HuH-7 (cell line): ENCODE data around the gene BNC2.

Source experiments
- DNase-seq: peaks from one replicate; pipeline ENCODE4 v3.0.0; 2011; ENCODE audit warnings: low spot score

Gene BNC2

DNA sequence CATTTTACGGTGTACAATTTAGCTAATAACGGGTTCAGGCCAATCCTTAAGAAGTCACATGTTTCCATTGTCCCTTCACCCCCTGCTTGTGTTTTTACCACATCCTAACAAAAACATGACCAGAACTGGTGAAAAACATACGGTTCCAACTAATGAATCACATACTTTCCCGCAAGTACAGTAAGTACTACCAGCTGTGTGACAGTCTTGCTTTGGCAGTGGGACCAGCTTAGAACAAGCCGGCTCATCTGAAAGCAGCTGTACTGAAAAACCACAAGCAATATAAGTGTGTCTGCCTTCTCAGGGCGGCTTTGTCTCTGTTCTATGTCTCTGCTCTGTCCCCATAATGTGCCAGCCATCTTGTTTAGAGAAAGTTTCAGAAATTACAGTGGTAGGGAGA, 242.5 kb downstream of the BNC2 start:
- no peak for DNase-seq

DNA sequence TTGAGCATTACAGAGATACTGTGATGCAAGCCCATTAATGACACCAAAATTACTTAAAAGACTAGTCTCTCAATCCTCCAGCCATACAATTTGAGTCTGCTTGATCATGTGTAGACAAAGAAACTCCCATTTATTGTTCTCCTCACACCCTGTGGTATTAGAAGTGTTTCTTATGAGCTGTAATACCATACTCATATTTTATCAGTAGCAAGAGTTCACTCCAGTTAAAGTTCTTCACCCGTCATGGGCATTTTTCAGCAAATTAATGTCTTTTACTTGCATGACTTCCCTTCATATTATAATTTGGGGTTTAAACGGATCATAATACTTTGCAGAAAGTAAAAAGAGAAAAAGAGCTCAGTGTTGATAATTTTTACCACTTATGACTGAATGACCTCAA, 242.9 kb downstream of the BNC2 start:
- DNase-seq = no peak

DNA sequence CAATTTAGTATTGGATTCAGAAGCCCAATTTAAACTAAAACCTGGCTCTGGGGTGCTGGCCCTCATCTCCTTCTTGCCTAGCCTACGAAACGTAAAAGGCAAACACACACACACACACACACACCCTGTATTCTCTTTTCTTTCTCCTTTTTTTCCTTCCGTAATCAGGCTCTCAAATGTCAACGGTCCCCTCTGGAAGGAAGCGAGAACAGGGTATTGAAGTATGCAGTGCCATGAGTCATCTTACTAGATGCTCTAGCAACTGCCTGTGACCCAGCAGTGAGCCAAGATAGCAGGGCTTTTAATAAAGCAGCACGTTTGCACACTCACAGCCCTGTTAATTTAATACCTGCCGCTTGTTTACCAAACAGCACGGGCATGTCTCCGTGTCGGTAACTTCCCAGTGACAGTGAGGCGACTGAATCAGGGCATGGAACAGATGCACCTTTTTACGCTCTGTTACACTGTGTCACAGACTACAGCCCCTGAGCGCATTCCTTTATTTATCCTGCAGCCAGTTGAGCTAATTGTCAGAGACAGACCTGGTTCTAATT, 243.8 kb downstream of the BNC2 start:
- DNase-seq = no peak

DNA sequence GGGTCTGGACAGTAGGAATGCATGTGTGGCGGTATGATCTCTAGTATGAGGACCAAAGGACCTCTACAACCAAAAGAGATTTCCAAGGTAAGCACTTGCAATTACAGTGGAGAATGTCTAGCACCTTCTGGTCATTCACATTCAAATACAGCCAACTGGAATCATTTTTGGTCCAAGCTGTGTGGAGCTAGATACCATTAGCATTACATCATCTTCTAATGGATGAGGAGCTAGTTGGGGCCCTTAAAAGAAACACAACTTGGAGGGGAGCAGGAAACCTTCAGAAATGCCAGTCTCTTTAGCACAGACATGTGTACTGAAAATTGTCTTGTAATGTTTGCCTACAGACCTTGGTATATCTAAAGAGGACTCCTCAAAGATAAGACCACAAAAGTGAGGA, 244.7 kb downstream of the BNC2 start:
- no peak for DNase-seq

DNA sequence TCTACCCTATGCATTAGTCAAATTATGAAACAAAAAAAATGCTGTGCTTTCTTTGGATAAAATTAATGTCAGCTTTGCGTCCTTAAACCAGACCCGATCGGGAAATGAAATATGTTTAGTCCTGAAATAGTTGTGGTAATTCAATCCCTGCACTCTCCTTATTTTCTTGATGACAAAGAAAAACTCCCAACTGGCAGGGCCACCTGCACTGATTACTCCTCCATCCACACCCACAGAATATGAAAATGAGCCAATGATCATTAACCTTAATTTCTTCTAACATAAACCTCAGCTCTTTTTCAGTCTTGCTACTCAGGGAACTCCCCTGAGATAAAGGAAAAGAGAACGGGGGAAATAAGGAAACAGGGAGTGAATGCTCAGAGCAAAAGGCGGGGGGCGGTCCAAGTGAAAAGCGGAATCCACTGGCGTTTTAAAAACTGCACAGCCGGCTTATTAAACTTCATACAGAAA, 245.3 kb downstream of the BNC2 start:
- no peak for DNase-seq

DNA sequence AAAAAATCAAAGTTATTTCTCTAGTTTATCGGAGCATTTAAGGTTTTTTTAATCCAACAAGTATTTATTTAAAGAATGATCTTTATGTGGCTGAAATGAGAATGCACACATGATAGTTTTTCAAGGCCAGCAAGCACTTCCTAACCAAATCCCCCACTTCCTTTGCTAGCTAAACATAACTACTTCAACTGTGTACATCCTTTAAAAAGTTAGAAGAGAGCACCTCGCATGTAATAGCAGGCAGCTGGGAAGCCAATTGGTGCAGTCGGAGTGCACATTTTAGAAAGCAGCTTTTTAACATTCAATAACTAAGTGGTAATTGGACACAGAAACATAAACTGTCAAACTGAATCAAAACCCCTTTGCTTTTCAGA, 245.7 kb downstream of the BNC2 start:
- no peak for DNase-seq

DNA sequence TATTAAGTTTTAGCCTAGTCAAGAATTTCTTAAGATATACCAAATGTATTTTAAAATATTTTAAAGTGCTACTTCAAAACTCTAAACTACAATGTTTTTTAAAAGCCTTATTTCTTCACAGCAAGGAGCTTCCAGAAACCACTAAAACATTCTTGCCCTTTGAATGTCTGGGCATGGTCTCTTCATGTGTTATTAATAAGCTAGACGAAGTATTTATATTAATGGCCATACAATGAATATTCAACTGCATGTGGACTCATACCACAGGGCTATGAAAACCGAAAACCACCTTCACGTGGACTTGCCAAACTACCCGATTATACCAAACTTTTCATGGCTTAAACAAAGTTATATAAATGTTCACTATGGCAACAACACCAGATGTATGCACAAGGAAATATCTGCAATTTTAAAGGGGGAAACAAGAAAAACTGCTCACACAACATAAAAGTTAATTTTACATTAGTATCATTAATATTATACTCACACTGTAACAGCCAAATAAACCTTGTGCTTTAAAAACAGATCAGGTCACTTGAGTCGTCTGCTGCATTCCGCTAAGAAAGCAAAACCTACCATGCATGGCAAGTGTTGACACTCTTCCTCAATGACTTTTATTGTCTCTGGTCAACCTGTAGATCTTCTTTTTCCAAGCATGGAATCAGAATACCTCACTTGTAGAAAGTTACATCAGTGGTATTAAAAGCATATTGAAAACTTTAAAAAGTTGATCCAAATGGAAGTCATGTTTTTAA, 246.3 kb downstream of the BNC2 start:
- no peak for DNase-seq

DNA sequence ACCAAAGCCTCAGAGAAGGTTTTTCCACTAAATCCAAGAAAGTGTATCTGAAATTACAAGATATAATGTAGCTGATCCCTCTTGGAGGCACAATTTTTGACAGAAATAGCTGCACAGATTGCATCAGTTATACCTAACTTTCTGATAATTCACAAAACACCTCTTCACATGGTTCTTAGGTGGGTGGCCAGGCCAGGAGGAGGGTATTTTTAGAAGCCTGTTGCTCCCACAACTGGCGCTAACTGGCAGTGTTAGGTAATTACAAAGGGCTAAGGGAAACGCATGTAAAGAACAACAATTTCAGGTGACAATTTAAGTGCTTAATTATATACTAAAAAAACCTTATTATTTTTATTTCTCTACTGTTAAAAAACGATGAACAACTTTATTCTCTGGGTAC, 247.9 kb downstream of the BNC2 start:
- no peak for DNase-seq

DNA sequence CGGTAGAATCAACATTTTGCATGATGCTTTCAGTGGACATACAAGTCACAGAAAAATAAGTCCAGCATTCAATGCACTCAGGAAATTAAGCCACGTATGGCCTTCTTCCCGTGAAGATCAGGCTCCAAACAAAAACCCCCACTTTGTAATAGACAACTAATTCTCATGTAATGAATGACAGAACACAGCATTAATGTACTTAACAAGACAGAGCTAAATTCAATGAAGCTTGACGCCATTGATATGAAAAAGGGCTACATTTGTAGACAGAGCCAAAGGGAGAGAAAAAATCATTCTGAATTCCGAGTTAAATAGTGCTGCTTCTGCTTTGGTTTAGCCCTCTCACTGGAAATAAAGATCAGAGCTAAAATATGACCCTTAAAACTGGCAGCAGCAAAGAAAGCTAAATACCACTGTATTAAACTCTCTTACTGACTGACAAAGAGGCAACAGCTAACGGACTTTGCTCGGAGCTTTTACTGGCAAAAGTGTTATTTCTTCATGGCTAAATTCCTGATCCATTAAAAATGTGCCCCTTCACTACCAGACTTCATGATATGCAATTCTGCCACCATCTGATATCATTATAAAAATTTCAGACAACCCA, 250.5 kb downstream of the BNC2 start:
- DNase-seq = no peak

DNA sequence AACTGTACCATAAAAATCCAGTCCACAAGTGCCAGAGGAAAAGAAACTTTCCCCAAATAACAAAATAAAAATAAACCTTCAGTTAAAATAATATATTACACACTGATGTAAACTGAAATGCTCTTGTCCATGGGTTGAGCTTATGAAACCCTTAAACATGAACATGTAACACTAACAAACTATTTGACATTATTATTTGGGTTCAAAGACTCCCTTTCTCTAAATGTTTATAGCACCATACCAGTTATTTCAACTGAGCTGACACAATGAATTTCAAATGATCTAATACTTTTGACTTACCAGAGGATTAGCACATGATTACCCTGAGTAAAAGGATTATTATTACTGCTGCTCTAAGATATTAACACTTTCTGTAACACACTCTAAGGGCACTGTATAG, 251.1 kb downstream of the BNC2 start:
- DNase-seq = no peak

DNA sequence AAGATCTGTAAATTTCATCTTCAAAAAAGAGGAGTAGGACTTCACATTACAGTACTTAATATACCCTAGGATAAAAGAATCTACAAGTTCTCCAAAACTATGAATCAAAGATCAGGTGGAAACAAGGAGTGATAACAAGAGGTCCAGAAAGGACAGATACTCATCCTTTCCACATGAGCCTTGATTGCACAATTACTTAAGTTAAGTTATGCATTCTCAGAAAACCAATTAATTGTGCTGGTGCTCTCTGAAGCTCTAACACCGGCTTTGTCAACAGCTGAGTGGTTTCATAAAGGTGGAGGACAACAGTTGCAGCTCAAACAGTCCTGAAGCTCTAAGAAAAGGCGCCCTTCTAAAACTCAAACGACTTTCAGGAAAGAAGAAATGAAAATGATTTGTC, 251.9 kb downstream of the BNC2 start:
- DNase-seq = no peak

DNA sequence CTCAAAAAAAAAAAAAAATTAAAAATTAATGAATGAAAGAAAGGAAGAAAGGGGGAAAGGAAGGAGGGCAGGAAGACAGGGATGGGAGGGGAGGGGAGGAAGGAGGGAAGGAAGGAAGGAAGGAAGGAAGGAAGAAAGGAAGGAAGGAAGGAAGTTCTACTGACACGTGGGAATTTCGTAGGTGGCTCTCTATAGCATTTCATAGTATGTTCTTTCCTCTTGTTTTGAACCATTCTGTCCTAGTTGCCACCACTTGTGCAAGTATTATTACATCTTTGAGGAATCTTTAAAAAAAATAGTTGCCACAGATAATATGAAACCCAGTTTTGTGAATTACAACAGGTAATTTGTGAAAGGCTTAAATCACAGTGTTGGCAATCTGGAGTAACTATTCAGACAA, 253.8 kb downstream of the BNC2 start:
- no peak for DNase-seq

DNA sequence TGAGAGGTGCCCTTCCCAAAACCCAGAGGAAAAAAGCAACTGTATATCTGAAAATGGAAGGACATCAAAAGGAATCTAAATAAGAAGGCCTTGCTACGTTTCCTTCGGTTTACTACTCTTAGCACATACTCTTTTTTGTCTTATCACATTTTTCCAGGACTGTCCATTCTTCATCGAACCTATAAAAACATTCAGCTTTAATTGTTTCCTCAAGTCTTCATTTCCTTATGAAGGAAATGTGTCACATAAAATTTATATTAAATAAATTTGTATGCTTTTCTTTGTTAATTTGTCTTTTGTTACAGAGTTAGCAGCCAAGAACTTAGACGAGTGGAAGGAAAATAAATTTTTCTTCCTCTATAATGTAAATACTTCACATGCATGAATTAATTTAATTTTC, 255.0 kb downstream of the BNC2 start:
- no peak for DNase-seq

DNA sequence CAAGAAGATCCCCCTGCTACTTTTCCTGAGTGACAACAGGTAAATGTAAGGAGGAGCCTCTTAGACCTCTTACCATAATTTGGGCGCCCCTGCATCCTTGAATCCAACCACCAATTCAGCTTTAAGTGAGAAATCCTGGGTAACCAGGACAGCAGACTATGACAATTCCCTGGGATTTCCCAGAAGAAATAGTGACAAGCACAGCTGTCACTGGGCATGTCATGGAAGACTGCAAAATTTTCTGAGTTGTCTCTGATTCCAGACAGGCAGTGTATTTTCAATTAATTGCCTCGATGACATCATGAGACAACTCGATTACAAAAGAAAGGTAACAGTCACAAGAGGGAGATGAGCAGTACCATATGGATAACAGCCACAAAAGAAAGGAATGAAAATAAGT, 256.9 kb downstream of the BNC2 start:
- no peak for DNase-seq

DNA sequence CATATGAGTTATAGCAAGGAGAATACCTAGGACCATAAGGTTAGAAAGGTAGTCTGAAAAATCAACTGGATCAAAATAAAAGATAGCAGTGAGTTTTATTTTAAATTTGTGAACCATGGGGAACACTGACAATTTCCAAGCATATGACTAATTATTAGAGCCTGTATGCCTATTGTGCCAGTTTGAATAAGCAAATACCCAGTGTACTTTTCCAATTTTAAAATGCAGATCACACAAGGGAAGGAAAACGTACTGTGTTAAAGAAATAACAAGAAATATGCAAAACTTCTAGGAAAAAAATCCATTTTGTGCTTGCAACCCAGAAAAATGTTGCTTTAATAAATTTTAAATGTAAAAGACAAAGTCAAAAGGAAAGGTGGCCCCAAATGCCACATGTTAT, 257.4 kb downstream of the BNC2 start:
- DNase-seq = no peak

DNA sequence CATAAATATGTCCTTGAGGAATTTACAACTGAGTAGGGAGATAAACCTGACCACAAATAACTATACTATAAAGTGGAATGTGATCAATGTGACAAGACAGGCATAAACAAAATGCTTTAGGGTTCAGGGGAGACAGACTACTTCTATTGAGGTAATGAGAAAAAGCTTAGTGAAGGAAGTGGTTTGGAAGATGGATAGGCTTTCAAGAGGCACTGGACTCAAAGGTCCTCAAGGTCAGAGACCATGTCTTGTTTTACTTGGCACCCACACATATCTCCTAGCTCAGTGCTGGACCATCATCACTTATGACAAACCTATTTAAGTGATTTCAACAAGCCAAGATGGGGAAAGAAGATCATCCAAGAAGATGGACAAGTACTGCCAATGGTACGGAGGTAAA, 257.8 kb downstream of the BNC2 start:
- DNase-seq = no peak

DNA sequence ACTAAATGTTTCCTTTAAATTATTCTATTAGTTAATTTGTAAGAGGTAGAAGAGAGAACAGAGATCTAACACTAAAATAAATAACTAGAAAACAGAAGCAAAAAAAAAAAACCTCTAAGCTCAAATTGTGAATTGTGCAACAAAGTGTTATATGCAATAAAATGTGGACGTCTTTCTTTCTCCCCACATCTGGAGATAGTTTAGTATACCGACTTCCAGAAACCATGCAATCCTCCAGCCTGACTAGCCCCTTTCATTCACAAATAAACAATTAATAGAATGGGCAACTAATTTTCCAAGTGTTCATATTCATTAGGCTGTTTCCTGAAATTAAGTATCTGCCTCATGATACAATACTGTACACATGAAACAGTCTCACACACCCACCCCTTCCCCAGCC, 258.5 kb downstream of the BNC2 start:
- no peak for DNase-seq

DNA sequence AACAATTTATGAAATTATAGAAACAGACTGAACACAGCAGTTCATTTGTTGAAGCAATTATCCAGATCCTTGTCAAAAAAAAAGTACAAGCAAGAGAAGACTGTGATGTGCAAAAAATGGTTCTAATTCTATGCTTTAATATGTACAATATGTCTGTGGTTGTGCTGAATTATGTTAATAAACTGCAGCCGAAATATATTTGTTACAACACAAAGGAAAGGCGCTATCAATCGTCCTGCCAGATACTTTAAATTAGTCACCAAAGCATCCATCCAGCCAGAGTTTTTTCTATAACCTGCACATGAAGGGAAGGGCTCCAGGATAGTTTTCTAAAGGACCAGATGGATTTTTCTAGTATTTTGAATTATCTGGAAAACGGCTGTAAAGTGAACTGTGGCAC, 259.5 kb downstream of the BNC2 start:
- no peak for DNase-seq

DNA sequence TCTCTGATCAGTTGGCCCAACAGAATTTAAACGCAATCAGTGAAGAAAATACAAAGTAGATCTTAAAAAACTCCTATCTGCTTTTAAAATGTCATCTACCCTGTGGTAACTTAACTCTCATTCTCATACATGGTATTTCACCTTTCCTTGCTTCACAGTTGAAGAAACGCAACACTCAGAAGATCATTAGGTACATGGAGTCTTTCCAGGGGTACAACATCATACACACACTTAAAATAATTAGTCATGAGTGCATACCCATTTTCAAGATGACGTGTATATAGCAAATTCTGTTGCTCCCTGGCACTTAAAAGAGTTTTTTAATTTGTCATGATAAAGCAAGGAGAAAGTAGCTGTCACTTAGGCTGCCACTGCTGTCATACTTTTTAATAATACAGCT, 259.9 kb downstream of the BNC2 start:
- no peak for DNase-seq

DNA sequence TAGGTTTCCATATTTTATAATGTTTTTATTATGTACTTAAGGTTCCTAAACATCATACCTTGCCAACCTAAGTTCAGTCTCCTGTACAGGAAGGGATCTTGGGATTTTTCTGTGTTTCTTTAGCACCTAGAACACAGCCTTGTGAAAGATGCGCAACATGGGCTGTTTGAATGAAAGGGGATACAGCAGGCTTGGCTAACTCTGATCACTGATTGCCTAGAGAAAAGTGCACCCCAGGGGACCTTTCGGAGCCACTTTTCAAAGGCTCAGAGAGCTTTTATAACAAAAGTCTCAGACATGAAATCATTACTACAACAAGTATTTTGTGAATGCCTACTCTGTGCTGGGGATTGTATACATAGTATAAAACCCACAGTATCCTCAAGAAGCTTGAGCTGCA, 261.6 kb downstream of the BNC2 start:
- DNase-seq = no peak

DNA sequence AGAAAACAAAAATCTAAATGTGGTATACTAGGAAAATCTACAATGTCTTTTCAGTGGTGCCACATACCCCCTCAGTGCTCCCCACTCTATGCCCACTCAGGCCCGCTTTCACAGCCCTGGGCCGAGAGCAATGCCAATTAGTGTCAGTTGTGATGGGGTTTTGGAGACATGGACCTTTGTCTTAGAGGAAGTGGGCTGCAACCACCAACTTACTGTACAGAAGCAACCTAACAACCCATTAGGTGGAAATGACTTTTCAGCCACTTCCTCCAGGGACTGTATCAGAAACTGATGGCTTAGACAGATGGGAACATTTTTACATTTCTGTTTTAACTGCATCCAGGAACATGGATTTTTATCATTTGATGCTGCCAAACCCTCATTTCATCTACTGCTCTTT, 268.0 kb downstream of the BNC2 start:
- no peak for DNase-seq

DNA sequence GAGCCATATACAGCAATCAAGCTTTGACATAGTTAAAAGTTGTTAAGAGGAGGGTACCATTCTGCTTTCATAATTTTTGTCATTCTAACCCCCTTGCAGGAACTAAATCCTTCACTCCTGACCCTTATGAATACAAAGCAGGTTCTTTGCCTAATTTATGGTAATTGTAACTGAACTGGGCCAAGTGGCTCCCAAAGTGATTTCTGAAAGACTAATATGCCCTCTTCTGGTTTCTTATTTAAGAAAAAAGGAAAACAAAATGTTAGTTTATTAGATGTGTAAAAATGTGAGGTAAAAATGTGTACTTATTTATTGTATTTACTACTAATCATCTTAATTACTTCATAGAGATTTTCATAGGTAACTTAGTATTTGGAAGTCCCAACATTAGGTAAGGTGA, 268.5 kb downstream of the BNC2 start:
- no peak for DNase-seq

DNA sequence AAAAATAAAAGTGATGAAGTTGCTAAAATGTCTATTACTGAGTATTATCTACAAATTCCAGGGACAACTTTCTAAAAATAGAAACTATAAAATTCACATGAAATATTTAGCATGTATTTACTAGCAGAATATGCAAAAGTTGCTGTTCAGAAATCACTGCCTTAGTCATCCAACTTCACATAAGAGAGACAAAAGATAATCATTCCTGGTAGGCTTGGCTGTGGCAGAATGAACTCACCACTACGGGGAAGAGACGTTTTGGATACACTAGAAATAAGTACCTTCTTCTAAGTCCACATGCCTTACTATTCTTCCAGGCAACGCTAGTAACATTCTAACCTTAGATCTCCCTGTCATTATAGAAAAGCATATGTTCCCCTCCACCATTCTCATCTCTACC, 272.2 kb downstream of the BNC2 start:
- no peak for DNase-seq

DNA sequence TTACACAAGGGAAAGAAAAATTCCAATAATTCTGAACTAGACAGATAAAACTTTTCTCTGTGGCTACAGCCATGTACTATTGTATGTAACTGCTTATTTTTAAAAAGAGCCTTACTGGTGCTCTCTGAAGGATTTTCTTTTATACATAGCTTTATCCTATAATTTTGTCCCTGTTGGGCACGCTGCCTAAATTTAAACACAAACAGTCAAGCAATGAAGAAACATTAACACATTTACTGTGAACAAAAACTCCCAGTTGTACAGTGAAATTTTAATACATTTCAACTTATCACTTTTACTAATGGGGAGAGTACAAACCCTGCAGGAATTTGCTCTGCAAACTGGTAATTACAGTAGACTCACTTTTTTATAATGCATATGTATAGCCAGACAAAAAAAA, 273.3 kb downstream of the BNC2 start:
- DNase-seq = no peak
